GM19372 (cell line): ENCODE measurements around the gene ZNF740.
"Not testable (repeated sequence)": the region's sequence is repeated elsewhere in the genome, so short reads cannot be mapped to it uniquely, and the experiment has no call there.

Experiments used
- ATAC-seq: cut with Tn5 transposase; IDR thresholded peaks from one replicate; pipeline ENCODE4 v1.9.1; 2021; ENCODE audit warnings: mild to moderate bottlenecking, low read depth, moderate library complexity; ENCODE audit not compliant: unreplicated experiment

ZNF740 gene

GRCh38 chr12:53193985-53194716, 13.6 kb downstream of the ZNF740 start:
- ATAC-seq: no peak

GRCh38 chr12:53194973-53195372, 14.5 kb downstream of the ZNF740 start:
- no peak for ATAC-seq

GRCh38 chr12:53195516-53196420, 15.2 kb downstream of the ZNF740 start:
- ATAC-seq: no peak

- no peak for ATAC-seq
Observed at GRCh38 chr12:53196486-53196885, 16.0 kb downstream of the ZNF740 start.

- no peak for ATAC-seq
Observed at GRCh38 chr12:53197011-53197640, 16.6 kb downstream of the ZNF740 start.

GRCh38 chr12:53198486-53199110, 18.1 kb downstream of the ZNF740 start:
- no peak for ATAC-seq

- no peak for ATAC-seq
Observed at GRCh38 chr12:53199700-53200099, 19.2 kb downstream of the ZNF740 start.

GRCh38 chr12:53200107-53200457, 19.6 kb downstream of the ZNF740 start:
- ATAC-seq: peak; percentile 23

- ATAC-seq: peak; percentile 63
Observed at GRCh38 chr12:53200458-53201176, 20.1 kb downstream of the ZNF740 start.

GRCh38 chr12:53201177-53201541, 20.6 kb downstream of the ZNF740 start:
- no peak for ATAC-seq

GRCh38 chr12:53201639-53202038, 21.1 kb downstream of the ZNF740 start:
- ATAC-seq: no peak

- not testable (repeated sequence) for ATAC-seq
Observed at GRCh38 chr12:53202316-53202715, 21.8 kb downstream of the ZNF740 start.

- no peak for ATAC-seq
Observed at GRCh38 chr12:53204351-53204750, 23.8 kb downstream of the ZNF740 start.

- peak; percentile 65 for ATAC-seq
Observed at GRCh38 chr12:53205747-53206419, 25.4 kb downstream of the ZNF740 start.

GRCh38 chr12:53207042-53207441, 26.5 kb downstream of the ZNF740 start, which contains the start of gene ITGB7:
Gene ITGB7 (minus strand): TSS chr12:53207251. CDS start chr12:53200443, 6,808 bp downstream.
- ATAC-seq: peak; percentile 51

- no peak for ATAC-seq
Observed at GRCh38 chr12:53208435-53208834, 27.9 kb downstream of the ZNF740 start.

GRCh38 chr12:53208877-53209463, 28.4 kb downstream of the ZNF740 start:
- no peak for ATAC-seq

- ATAC-seq: no peak
Observed at GRCh38 chr12:53210843-53211242, 30.3 kb downstream of the ZNF740 start.
